CD4-positive, alpha-beta T cell (primary cell): Measurements from ENCODE around the gene TYROBP. TPM values are rescaled to one million over a fixed set of nuclear protein-coding genes. Genes with fewer than 3 reads are reported as not detected.

Experiments
- ATAC-seq: fragments of 200-7000 bp; cut with Tn5 transposase; one replicate; pipeline ENCODE4 v1.10.0; 2022; ENCODE audit warnings: mild to moderate bottlenecking; ENCODE audit not compliant: poor library complexity
- CTCF ChIA-PET: fragments of 350-600 bp; sonication (Branson Sonifier 250); formaldehyde crosslinking; loops from one replicate; lab custom pipeline; 2021; ENCODE audit warnings: antibody characterized with exemption, inconsistent platforms; lab: Charles Lee
- POLR2A ChIA-PET: fragments of 350-600 bp; sonication (Branson Sonifier 250); formaldehyde crosslinking; loops from one replicate; lab custom pipeline; 2021; ENCODE audit warnings: antibody characterized with exemption, inconsistent platforms; lab: Charles Lee
- DNase-seq, 14 experiments: peaks; one replicate each; pipeline ENCODE4 v3.0.0-alpha.2; 2013 to 2020; ENCODE audit warnings: mixed read lengths in 2 of 14
- H3K27ac ChIP-seq, 2 donors: one replicate each; pipeline versions ENCODE4 v1.5.1 to v1.7.0; 2013; ENCODE audit warnings: low read length in 2 of 2, low read depth in 1 of 2, mild to moderate bottlenecking in 1 of 2
- H3K27me3 ChIP-seq, 2 experiments: 1 replicate in 1 of 2; 2 replicates in 1 of 2; pipeline versions ENCODE4 v1.6.1 to v1.7.0; 2013; ENCODE audit warnings: low read length in 2 of 2, control low read depth in 1 of 2, mild to moderate bottlenecking in 1 of 2, moderate library complexity in 1 of 2; ENCODE audit not compliant: insufficient read depth in 2 of 2, control insufficient read depth in 1 of 2
- H3K36me3 ChIP-seq: one replicate; pipeline ENCODE4 v1.6.1; 2013; ENCODE audit warnings: low read length, control low read depth; ENCODE audit not compliant: insufficient read depth
- H3K4me1 ChIP-seq: one replicate; pipeline ENCODE4 v1.6.1; 2013; ENCODE audit warnings: low read length, control low read depth; ENCODE audit not compliant: insufficient read depth
- H3K4me3 ChIP-seq: one replicate; pipeline ENCODE4 v1.5.1; 2013; ENCODE audit warnings: mild to moderate bottlenecking, low read length, moderate library complexity
- H3K9me3 ChIP-seq, 2 experiments: 1 replicate in 1 of 2; 2 replicates in 1 of 2; pipeline versions ENCODE4 v1.6.1 to v1.7.0; 2013; ENCODE audit warnings: low read length in 2 of 2, mild to moderate bottlenecking in 2 of 2, control low read depth in 1 of 2, moderate library complexity in 1 of 2; ENCODE audit not compliant: control insufficient read depth in 1 of 2, insufficient read depth in 1 of 2
- H3K27ac Mint-ChIP-seq: one replicate; pipeline ENCODE4 v1.8.0; 2020; ENCODE audit warnings: mixed read lengths
- H3K27me3 Mint-ChIP-seq: one replicate; pipeline ENCODE4 v1.8.0; 2021; ENCODE audit warnings: mixed read lengths
- H3K36me3 Mint-ChIP-seq: one replicate; pipeline ENCODE4 v1.8.0; 2021; ENCODE audit warnings: low read depth, mixed read lengths
- H3K4me1 Mint-ChIP-seq: one replicate; pipeline ENCODE4 v1.8.0; 2021; ENCODE audit warnings: low read depth, mixed read lengths
- H3K4me3 Mint-ChIP-seq: one replicate; pipeline ENCODE4 v1.8.0; 2020; ENCODE audit warnings: mild to moderate bottlenecking, mixed read lengths
- H3K9me3 Mint-ChIP-seq: one replicate; pipeline ENCODE4 v1.8.0; 2020; ENCODE audit warnings: mixed read lengths
- intact Hi-C, 2 experiments: fragments of 100-400 bp; cut with DNase I in 1 of 2; cut with micrococcal nuclease in 1 of 2; formaldehyde crosslinking; loops; one replicate each; pipeline versions ENCODE4 v1.15.1 to v1.9.0; 2023 to 2025; cut with DNase I, micrococcal nuclease
- total RNA-seq, 174 experiments: library from RNA in 2 of 174; stranded (reverse) in 2 of 174; gene quantifications; one replicate each; pipeline ENCODE4 v1.2.3 and lab custom pipeline; 2021 to 2026
- TF ChIP-seq, protein P1 (sequence below): fragments of 200-600 bp; IDR thresholded peaks from one replicate; pipeline ENCODE4 v1.8.0; 2022; ENCODE audit warnings: antibody characterized with exemption, mild to moderate bottlenecking

Gene TYROBP
- total RNA-seq, 2 experiments from 2014 or later = 6.0 to 7.6 TPM

- Histone ChIP-seq H3K4me1 (peaks cover 3% of the 10 kb centered on the region), H3K27ac (no peak overlapping the region), H3K9me3 (no peaks in the 10 kb centered on the region), H3K27me3 (no peaks in the 10 kb centered on the region), H3K36me3 (peaks cover 52% of the 10 kb centered on the region), H3K4me3 (no peak overlapping the region)
- TF ChIP-seq, protein P1, sequence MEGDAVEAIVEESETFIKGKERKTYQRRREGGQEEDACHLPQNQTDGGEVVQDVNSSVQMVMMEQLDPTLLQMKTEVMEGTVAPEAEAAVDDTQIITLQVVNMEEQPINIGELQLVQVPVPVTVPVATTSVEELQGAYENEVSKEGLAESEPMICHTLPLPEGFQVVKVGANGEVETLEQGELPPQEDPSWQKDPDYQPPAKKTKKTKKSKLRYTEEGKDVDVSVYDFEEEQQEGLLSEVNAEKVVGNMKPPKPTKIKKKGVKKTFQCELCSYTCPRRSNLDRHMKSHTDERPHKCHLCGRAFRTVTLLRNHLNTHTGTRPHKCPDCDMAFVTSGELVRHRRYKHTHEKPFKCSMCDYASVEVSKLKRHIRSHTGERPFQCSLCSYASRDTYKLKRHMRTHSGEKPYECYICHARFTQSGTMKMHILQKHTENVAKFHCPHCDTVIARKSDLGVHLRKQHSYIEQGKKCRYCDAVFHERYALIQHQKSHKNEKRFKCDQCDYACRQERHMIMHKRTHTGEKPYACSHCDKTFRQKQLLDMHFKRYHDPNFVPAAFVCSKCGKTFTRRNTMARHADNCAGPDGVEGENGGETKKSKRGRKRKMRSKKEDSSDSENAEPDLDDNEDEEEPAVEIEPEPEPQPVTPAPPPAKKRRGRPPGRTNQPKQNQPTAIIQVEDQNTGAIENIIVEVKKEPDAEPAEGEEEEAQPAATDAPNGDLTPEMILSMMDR = no peak
- Mint-ChIP-seq H3K4me3 (no peak overlapping the region), H3K9me3 (no peaks in the 10 kb centered on the region), H3K4me1 (peaks cover 12% of the 10 kb centered on the region), H3K27me3 (no peaks in the 10 kb centered on the region), H3K36me3 (peaks cover 53% of the 10 kb centered on the region), H3K27ac (no peak overlapping the region)
- ATAC-seq (no peak), DNase-seq (no peak)
- intact Hi-C loops = no loop called here
- ChIA-PET CTCF (no interaction called here), POLR2A (no interaction called here)
Observed at GRCh38 chr19:35887197-35887596, 20.9 kb downstream of the TYROBP start.

DNA sequence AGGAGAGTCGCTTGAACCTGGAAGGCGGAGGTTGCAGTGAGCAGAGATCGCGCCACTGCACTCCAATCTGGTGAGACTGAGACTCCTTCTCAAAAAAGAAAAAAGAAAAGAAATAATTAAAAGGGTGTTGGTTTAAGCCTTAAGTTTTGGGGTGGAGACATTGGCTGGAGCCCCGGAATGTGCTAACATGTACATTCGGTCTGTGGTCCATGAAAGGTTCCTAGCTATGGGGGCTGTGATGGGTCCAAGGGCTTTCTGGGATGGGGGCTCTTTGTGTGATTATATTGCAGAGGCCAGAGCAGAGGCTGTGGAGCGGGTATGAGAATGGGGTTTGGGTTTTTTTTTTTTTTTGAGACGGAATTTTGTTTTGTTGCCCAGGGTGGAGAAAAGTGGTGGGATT lies 22.2 kb downstream of the TYROBP start:
- TF ChIP-seq, protein P1 = no peak
- H3K4me3 Mint-ChIP-seq = no peak overlapping the region
- peaks cover 4% of the 10 kb centered on the region for H3K27me3 Mint-ChIP-seq
- Histone ChIP-seq H3K36me3 (peaks cover 39% of the 10 kb centered on the region), H3K9me3 (no peaks in the 10 kb centered on the region), H3K4me1 (peaks cover 4% of the 10 kb centered on the region), H3K27me3 (no peaks in the 10 kb centered on the region), H3K27ac (no peak overlapping the region), H3K4me3 (no peak overlapping the region)
- POLR2A ChIA-PET = interaction anchor here (0.9 to 1.0 kb wide), 2 partner anchors 26 to 45 kb away, joined by 3 read pairs; no protein-coding TSS in a partner anchor
- H3K4me1 Mint-ChIP-seq = peaks cover 11% of the 10 kb centered on the region
- peaks cover 48% of the 10 kb centered on the region for H3K36me3 Mint-ChIP-seq
- no peaks in the 10 kb centered on the region for H3K9me3 Mint-ChIP-seq
- intact Hi-C loops = no loop called here
- DNase-seq = no peak
- H3K27ac Mint-ChIP-seq = no peak overlapping the region
- ATAC-seq = no peak
- CTCF ChIA-PET = interaction anchor here (0.6 kb wide), 1 partner anchor 193 kb away, joined by 3 read pairs; no protein-coding TSS in a partner anchor

DNA sequence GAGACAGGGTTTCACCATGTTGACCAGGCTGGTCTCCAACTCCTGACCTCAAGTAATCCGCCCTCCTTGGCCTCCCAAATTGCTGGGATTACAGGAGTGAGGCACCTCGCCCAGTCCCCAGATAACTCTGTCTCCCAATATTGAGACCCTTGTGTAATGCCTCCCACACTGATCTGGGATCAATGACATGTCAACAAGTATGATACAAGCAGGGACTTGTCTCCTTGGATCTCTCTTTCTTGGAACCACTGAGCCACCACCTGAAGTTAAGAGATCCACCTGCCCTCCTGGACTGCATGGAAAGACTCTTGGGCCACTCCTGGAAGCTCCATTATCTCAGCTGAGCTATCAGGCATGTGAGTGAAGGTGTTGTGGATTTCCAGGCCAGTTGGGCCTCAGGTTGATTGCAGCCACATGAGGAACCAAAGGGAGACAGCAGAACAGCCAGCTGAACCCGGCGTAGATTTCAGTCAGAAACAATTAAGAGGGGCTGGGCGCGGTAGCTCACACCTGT lies 22.8 kb downstream of the TYROBP start:
- intact Hi-C loops = no loop called here
- no peaks in the 10 kb centered on the region for H3K9me3 Mint-ChIP-seq
- Histone ChIP-seq H3K9me3 (no peaks in the 10 kb centered on the region), H3K4me1 (peaks cover 4% of the 10 kb centered on the region), H3K4me3 (no peak overlapping the region), H3K36me3 (peaks cover 33% of the 10 kb centered on the region), H3K27me3 (peaks cover 0 to under 1% of the 10 kb centered on the region in 2 experiments), H3K27ac (no peak overlapping the region)
- POLR2A ChIA-PET = interaction anchor here (0.9 to 1.0 kb wide), 2 partner anchors 27 to 46 kb away, joined by 3 read pairs; no protein-coding TSS in a partner anchor
- CTCF ChIA-PET = no interaction called here
- H3K4me1 Mint-ChIP-seq = peaks cover 9% of the 10 kb centered on the region
- peaks cover 4% of the 10 kb centered on the region for H3K27me3 Mint-ChIP-seq
- no peak overlapping the region for H3K4me3 Mint-ChIP-seq
- DNase-seq (no peak), ATAC-seq (no peak)
- peaks cover 43% of the 10 kb centered on the region for H3K36me3 Mint-ChIP-seq
- H3K27ac Mint-ChIP-seq = no peak overlapping the region
- TF ChIP-seq, protein P1 = no peak
